ENCODE measurements around the gene GALNTL6. TPM values are rescaled to one million over a fixed set of nuclear protein-coding genes. Genes with fewer than 3 reads are reported as not detected.

GALNTL6 gene
- total and polyA plus RNA-seq, 2 experiments from 2014 or later = not detected

DNA sequence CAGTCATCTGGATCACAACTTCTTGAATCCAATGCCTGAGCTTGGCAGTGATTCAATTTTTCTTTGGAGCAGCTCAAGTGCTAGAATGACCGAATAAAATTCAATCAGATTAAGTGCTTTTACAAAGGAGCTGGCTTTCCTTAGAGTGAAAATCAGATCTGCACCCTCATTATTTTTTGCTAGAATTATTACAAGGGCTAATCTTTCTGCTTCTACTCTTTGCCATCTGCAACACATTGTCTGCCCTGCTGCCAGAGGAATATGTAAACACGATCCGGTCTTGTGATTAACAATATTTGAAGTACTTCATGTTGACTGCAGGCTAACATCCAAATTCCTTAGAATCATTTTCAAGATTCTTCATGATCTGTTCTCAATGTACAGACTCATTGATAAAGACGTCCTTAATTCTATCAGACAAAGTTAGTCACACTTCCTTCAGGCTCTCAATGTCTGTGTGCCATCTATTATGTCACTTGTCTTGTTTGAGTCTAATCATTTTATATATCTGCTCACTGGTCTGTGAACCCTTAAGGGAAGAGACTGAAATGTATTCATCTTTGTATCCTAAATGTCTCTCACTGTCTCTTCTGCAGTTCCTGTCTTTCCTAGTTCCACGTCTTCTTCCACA is 531.2 kb downstream of the GALNTL6 start:
- H3K9me2 ChIP-seq (ENCODE audit: insufficient read depth) = no peaks in the 10 kb centered on the region
- no peak overlapping the region for H3K4me2 ChIP-seq (ENCODE audit: unreplicated experiment)
- no peaks in the 10 kb centered on the region for H3K36me3 ChIP-seq (ENCODE audit: low read depth)
- H3K9me3 ChIP-seq (ENCODE audit: low read depth) = no peaks in the 10 kb centered on the region
- WGBS, 2 experiments (ENCODE audit: low coverage in 1 of 2, low lambda C conversion rate in 2 of 2, missing lambda C conversion rate in 2 of 2) = 5% methylated on average over 5 of the region's 5 CpGs
- no peaks in the 10 kb centered on the region for H3K79me2 ChIP-seq (ENCODE audit: insufficient read depth)
- TF ChIP-seq EZH2 (IDR thresholded peaks at IDR 0.05; ENCODE audit: insufficient read depth, poor library complexity, severe bottlenecking) (no peak), EZH2phosphoT487 (IDR thresholded peaks at IDR 0.05; ENCODE audit: insufficient read depth, low read depth) (no peak)
- no peak for DNase-seq
- no peak overlapping the region for H2AFZ ChIP-seq
- H3K4me1 ChIP-seq (ENCODE audit: insufficient read depth) = no peaks in the 10 kb centered on the region
- no peak overlapping the region for H3K27ac ChIP-seq
- no peaks in the 10 kb centered on the region for H3K27me3 ChIP-seq (replicated peaks; ENCODE audit: insufficient read depth)
- H3K4me3 ChIP-seq = no peak overlapping the region
- H4K20me1 ChIP-seq (ENCODE audit: insufficient read depth) = no peaks in the 10 kb centered on the region
- in situ Hi-C loops (cut with MboI) = no loop called here
- H3K9ac ChIP-seq = no peak overlapping the region
- no peaks in the 10 kb centered on the region for H3F3A ChIP-seq (ENCODE audit: insufficient read depth)

DNA sequence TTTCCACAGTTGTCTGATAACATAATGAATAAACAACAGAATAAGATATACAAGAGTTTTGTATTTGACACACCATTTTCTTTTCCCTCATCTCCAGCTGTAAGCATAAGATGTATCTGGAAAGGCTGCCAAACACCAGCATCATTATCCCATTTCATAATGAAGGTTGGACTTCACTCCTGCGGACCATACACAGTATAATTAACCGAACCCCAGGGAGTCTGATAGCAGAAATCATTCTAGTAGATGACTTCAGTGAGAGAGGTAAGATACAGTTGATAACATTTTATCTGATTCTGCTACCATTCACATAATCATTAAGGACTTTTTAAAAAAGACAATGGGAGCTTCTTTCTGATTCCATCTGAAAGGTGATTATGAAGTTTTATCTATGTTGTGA is 535.2 kb downstream of the GALNTL6 start:
- TF ChIP-seq EZH2 (IDR thresholded peaks at IDR 0.05; ENCODE audit: insufficient read depth, poor library complexity, severe bottlenecking) (no peak), EZH2phosphoT487 (IDR thresholded peaks at IDR 0.05; ENCODE audit: insufficient read depth, low read depth) (no peak)
- no peak overlapping the region for H3K9ac ChIP-seq
- H3K9me3 ChIP-seq (ENCODE audit: low read depth) = no peaks in the 10 kb centered on the region
- H3K9me2 ChIP-seq (ENCODE audit: insufficient read depth) = no peaks in the 10 kb centered on the region
- in situ Hi-C loops (cut with MboI) = no loop called here
- H2AFZ ChIP-seq = no peak overlapping the region
- no peak for DNase-seq
- H3F3A ChIP-seq (ENCODE audit: insufficient read depth) = no peaks in the 10 kb centered on the region
- no peaks in the 10 kb centered on the region for H3K36me3 ChIP-seq (ENCODE audit: low read depth)
- no peaks in the 10 kb centered on the region for H3K4me1 ChIP-seq (ENCODE audit: insufficient read depth)
- H4K20me1 ChIP-seq (ENCODE audit: insufficient read depth) = no peaks in the 10 kb centered on the region
- no peak overlapping the region for H3K27ac ChIP-seq
- H3K79me2 ChIP-seq (ENCODE audit: insufficient read depth) = no peaks in the 10 kb centered on the region
- WGBS, 2 experiments (ENCODE audit: low coverage in 1 of 2, low lambda C conversion rate in 2 of 2, missing lambda C conversion rate in 2 of 2) = 46 to 47% methylated on average over 2 of the region's 2 CpGs
- no peaks in the 10 kb centered on the region for H3K27me3 ChIP-seq (replicated peaks; ENCODE audit: insufficient read depth)
- no peak overlapping the region for H3K4me3 ChIP-seq
- no peak overlapping the region for H3K4me2 ChIP-seq (ENCODE audit: unreplicated experiment)

DNA sequence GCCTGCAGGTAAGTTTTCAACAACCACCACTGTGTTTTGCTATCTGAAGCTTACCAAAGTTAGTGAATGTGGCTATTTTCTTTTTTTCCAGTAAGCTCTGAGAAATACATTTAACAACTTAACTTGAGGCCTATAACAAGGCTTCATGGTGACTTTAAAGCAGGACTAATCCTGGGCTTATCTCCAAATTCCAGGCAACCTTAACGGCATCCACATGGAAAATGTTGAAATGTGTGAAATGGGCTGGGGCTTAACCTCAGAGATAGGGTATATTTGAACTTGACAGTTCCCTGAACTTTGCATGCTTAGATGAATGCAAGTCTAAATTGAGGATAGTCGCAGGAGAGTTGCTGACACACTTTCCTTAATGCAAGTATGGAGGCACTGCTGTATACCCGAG is 539.2 kb downstream of the GALNTL6 start:
- H3K27ac ChIP-seq = no peak overlapping the region
- no peak overlapping the region for H3K4me2 ChIP-seq (ENCODE audit: unreplicated experiment)
- WGBS, 2 experiments (ENCODE audit: low coverage in 1 of 2, low lambda C conversion rate in 2 of 2, missing lambda C conversion rate in 2 of 2) = 16 to 25% methylated on average over 3 of the region's 3 CpGs

DNA sequence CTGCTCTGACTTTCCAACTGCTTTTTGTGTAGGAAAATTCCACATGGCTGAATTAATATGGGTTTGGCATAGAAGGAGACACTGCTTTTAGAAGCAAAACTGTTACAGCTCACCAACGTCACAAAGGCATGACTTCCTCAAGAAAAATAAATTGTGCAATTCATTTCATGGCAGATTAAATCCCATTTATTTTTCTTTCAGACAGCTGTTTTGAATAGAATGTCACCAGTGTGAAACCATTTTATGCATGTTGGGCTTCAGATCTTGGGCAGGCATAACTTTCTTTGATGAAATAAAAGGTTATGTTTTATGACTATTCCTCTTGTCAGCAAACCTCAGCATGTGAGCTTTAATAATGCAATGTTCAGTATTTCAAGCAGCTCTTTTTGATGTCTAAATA is 542.8 kb downstream of the GALNTL6 start:
- 0 to 2% methylated on average over 1 of the region's 1 CpG for WGBS, 2 experiments (ENCODE audit: low coverage in 1 of 2, low lambda C conversion rate in 2 of 2, missing lambda C conversion rate in 2 of 2)
- Histone ChIP-seq H3K9ac (no peak overlapping the region), H4K20me1 (ENCODE audit: insufficient read depth) (no peaks in the 10 kb centered on the region), H3F3A (ENCODE audit: insufficient read depth) (no peaks in the 10 kb centered on the region), H2AFZ (no peak overlapping the region), H3K79me2 (ENCODE audit: insufficient read depth) (no peaks in the 10 kb centered on the region), H3K27me3 (replicated peaks; ENCODE audit: insufficient read depth) (no peaks in the 10 kb centered on the region), H3K27ac (no peak overlapping the region), H3K9me2 (ENCODE audit: insufficient read depth) (no peaks in the 10 kb centered on the region), H3K36me3 (ENCODE audit: low read depth) (no peaks in the 10 kb centered on the region), H3K4me1 (ENCODE audit: insufficient read depth) (no peaks in the 10 kb centered on the region), H3K9me3 (ENCODE audit: low read depth) (no peaks in the 10 kb centered on the region), H3K4me2 (ENCODE audit: unreplicated experiment) (no peak overlapping the region), H3K4me3 (no peak overlapping the region)
- TF ChIP-seq EZH2phosphoT487 (IDR thresholded peaks at IDR 0.05; ENCODE audit: insufficient read depth, low read depth) (no peak), EZH2 (IDR thresholded peaks at IDR 0.05; ENCODE audit: insufficient read depth, poor library complexity, severe bottlenecking) (no peak)
- in situ Hi-C loops (cut with MboI) = no loop called here
- no peak for DNase-seq

More for the DNA sequence above, 539.2 kb downstream of the GALNTL6 start:
- Histone ChIP-seq H3K4me3 (no peak overlapping the region), H3K9ac (no peak overlapping the region), H2AFZ (no peak overlapping the region), H3K79me2 (ENCODE audit: insufficient read depth) (no peaks in the 10 kb centered on the region), H3K27me3 (replicated peaks; ENCODE audit: insufficient read depth) (no peaks in the 10 kb centered on the region), H3K9me3 (ENCODE audit: low read depth) (no peaks in the 10 kb centered on the region), H3K9me2 (ENCODE audit: insufficient read depth) (no peaks in the 10 kb centered on the region), H3K4me1 (ENCODE audit: insufficient read depth) (no peaks in the 10 kb centered on the region), H4K20me1 (ENCODE audit: insufficient read depth) (no peaks in the 10 kb centered on the region), H3F3A (ENCODE audit: insufficient read depth) (no peaks in the 10 kb centered on the region), H3K36me3 (ENCODE audit: low read depth) (no peaks in the 10 kb centered on the region)
- DNase-seq = no peak
- TF ChIP-seq EZH2 (IDR thresholded peaks at IDR 0.05; ENCODE audit: insufficient read depth, poor library complexity, severe bottlenecking) (no peak), EZH2phosphoT487 (IDR thresholded peaks at IDR 0.05; ENCODE audit: insufficient read depth, low read depth) (no peak)
- in situ Hi-C loops (cut with MboI) = no loop called here
